Head of caudate nucleus (tissue), 42 donors: ENCODE measurements around the gene IL25.
A peak's percentile ranks its signal among the peaks of the same experiment; 100 is the strongest.

Experiments
- DNase-seq, 42 donors: peaks; one replicate each; pipeline versions ENCODE4 v3.0.0 to v3.0.0-alpha.2; 2020 to 2021; ENCODE audit warnings: mixed read lengths in 7 of 42
- intact Hi-C: fragments of 100-400 bp; cut with DNase I; formaldehyde crosslinking; loops from one replicate; pipeline ENCODE4 v1.15.0; 2022

Gene IL25

GRCh38 chr14:23365036-23365731, 7.4 kb upstream of the IL25 start, which contains the start of gene EFS:
EFS (minus strand) TSS chr14:23365172; CDS start chr14:23365025, 147 bp downstream.
- DNase-seq: peak in 34 of 42 donors; percentile 22 to 85 (median 65)
- intact Hi-C loops: no loop called here

DNA sequence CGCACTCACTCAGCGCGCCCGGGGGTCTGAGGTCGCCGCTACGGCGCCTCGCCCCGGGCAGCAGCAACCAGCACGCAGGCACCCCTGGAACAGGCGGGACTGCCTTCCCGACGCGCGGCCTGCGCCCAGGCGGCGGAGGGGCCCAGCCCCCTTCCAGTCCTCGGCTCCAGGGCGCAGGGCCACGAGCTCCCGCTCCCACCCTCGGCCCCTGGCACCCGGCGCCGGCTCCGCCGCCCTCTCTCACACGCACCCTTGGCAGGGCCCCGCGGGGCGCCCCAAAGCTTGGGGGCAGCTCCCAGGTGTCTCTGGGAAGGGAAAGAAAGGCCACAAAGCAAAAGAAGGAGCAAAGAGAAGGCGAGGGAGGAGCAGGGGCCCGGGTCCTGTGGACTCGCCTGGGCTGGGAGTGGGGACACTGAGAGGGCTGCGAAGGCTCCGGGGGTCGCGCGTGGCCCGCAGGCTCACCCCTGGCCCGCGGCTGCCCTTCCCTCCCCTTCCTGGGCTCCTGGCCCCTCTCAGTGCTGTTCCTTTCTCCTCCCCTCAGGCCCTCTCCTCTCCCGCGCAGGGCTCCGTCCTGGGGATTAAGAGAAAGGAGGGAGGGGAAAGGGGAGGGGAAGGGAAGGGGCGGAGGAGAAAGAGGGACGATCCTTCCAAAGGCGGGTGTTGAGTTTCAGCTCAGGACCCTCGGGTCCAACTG, 6.7 kb upstream of the IL25 start:
- intact Hi-C loops: no loop called here
- DNase-seq: peak in 33 of 42 donors; percentile 9 to 85 (median 61)

DNA sequence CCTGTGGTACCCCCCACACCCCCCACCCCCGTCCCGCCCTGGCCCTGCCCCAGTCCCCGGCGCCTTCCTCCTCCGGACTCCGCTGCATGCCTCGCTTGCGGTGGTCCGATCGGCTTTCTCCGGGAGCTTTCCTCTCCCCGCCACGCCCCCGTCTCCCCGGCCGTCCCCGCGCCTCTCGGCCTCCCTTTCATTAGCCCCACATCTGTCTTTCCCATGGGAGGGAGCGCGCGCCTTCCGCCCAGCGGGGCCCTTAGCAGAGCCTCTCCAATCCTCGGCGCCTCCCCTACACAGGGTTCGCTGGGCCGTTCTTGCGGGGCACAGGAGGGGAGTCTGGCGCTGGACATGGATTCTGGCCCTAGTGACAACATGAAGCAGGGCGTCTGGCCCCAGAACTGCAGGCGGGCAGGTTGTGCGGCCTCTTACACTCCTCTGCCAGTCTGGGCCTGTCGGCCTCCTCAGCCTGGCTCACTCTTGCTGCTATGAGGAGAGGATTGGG, 6.1 kb upstream of the IL25 start:
- intact Hi-C loops: no loop called here
- peak; percentile 57 to 92 (median 79) for DNase-seq

DNA sequence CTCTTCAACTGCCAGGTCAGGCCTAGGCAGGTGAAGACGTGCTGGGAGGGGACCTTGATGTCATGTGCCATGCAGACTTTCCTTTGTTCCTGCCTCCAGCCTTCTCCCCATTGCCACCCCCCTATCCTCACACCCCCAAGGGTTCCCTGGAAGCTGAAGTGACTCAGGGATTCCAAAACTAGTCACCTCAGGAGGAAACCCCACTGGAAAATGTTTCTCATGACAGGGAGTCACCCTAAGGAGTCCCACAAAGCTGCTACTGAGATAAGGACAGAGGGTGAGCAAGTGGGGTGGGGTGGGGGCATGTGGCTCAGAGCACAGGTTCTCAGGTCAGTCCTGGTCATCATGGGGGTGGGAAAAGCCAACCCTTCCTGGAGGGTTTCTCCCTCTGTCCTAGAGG, 2.4 kb upstream of the IL25 start:
- intact Hi-C loops: no loop called here
- DNase-seq: no peak

- intact Hi-C loops: no loop called here
- no peak for DNase-seq
These were observed 744 bp upstream of the IL25 start for GRCh38 chr14:23371865-23372264.

DNA sequence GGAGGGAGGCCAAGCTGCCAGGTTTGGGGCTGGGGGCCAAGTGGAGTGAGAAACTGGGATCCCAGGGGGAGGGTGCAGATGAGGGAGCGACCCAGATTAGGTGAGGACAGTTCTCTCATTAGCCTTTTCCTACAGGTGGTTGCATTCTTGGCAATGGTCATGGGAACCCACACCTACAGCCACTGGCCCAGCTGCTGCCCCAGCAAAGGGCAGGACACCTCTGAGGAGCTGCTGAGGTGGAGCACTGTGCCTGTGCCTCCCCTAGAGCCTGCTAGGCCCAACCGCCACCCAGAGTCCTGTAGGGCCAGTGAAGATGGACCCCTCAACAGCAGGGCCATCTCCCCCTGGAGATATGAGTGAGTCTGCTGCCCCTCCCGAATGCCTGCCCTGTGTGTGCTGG, 432 bp downstream of the IL25 start:
- intact Hi-C loops: no loop called here
- no peak for DNase-seq

DNA sequence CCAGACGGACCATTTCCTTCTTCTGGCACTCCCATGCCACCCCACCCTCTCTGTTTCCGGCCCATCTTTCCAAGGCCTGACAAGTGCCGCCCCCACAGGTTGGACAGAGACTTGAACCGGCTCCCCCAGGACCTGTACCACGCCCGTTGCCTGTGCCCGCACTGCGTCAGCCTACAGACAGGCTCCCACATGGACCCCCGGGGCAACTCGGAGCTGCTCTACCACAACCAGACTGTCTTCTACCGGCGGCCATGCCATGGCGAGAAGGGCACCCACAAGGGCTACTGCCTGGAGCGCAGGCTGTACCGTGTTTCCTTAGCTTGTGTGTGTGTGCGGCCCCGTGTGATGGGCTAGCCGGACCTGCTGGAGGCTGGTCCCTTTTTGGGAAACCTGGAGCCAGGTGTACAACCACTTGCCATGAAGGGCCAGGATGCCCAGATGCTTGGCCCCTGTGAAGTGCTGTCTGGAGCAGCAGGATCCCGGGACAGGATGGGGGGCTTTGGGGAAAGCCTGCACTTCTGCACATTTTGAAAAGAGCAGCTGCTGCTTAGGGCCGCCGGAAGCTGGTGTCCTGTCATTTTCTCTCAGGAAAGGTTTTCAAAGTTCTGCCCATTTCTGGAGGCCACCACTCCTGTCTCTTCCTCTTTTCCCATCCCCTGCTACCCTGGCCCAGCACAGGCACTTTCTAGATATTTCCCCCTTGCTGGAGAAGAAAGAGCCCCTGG, 3.1 kb downstream of the IL25 start:
- intact Hi-C loops: no loop called here
- DNase-seq: peak in 2 of 42 donors; percentile 31 to 50

DNA sequence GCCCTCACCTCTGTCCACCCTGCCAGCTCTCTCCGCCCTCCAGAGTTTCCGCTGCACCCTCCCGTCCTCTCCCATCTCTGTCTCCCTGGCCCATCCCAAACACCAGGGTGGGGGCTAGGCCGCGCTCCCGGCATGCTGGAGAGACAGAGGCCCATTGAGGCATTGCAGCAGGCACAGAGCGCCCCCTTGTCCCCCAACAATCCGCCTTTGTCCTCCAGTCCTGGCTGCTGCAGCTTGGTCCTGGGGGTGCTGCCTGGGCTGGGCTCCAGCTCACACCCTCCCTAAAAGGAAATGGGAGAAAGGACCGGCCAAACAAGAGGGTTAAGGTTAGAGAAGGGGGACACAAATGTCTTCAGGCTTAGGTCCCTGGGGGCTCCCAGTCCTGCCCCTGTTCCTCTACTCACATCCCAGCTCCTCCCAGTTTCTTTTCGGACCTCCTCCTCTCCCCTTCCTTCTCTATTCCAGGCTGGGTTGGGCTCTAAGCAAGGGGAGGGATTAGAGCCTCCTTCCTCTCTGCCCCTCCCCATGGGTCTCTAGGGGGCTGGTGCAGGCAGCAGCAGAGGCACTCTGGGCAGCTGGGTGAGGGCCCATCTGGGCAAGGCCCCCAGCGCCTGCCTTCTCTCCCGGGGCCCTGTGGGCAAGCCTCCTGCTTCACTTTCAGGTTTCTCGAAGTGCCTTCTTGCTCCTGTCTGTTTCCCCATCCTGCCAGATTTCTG, 4.0 kb downstream of the IL25 start, which contains the start of gene CMTM5:
CMTM5 (plus strand) TSS at position 565 of the 716 bp plus-strand sequence. CDS start 206 bp downstream, outside the sequence.
- DNase-seq: peak; percentile 89 to 99 (median 96)
- intact Hi-C loops: no loop called here

DNA sequence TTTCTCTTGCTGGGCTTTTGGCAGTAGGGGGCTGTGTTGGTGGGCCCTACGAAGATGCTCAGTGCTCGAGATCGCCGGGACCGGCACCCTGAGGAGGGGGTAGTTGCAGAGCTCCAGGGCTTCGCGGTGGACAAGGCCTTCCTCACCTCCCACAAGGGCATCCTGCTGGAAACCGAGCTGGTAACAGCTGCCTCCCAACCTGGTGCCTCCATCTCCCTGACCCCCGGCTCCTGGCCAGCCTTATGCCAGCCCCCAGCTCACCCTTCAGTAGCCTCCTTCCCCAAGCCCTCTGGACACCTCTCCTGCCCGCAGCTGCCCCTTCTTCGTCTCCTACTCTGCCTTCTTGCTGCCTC, 4.6 kb downstream of the IL25 start:
- intact Hi-C loops: no loop called here
- peak in 2 of 42 donors; percentile 25 to 47 for DNase-seq

DNA sequence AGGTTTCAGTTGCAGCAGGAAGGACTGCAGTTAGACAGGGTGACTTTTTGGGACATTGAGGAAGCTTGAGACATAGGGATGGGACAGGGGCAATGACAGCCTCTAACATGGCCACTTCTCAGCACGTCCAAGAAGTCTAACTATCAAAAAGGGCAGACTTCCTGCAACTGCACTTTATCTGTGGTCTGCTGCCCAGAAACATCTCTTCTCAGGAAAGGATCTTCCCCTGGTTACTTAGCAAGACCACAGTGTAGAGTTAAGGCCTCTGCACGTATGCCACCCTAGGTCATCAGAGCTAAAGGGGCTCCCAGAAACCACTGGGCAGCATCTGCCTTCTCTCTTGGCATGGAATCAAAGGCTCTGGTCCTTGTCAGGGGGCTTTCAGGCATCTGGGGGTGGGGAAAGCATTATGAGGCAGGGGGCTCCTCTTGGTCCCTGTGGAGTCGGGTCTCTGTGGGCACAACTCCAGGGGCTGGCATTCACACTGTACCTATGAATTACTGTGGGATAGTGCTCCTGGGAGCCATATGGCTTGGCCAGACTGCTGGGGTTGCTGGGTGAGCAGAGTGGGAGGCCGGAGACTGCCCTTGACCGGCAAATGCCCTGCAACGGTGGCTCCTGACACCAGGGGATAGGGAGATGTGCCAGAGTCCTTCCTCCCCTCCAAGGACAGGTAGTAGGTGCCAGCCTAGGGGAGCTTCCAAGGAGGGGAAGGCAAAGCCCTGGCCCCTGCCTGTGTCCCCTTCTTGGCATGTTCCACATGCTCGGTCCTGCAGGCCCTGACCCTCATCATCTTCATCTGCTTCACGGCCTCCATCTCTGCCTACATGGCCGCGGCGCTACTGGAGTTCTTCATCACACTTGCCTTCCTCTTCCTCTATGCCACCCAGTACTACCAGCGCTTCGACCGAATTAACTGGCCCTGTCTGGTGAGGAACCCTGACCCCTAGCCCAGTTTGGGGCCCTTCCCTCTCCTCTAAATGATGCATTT, 5.3 kb downstream of the IL25 start:
- DNase-seq: peak in 2 of 42 donors; percentile 24 to 48
- intact Hi-C loops: no loop called here

DNA sequence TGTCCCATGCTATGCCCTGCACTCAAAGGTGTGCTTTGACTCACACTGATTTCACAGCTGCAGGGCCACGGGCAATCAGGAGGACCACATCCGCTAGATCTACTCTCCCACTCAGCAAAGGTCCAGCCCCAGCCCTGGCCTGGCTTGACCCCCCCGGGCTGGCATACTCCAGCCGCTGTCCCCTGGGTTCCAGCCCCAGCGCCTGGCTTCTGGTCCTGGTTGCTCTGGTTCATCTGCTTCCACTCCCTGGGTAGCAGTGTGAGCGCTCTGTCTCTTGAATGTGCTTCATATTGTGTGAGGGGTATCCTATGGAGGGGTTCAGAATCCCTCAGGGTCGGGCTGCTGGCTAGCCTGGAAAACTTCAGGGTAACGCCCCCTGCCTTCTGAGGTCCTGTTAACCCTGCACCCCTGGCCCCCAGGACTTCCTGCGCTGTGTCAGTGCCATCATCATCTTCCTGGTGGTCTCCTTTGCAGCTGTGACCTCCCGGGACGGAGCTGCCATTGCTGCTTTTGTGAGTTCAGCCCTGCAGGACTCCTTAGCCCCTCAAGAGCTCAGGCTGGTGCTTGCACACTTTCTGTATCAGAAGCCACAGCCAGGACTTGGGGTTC, 6.1 kb downstream of the IL25 start:
- intact Hi-C loops: no loop called here
- DNase-seq: peak in 8 of 42 donors; percentile 9 to 49 (median 32)

GRCh38 chr14:23379366-23380196, 7.0 kb downstream of the IL25 start:
- intact Hi-C loops: loop anchor here (2.0 kb wide), 1 partner anchor 51 kb away; no protein-coding TSS in a partner anchor
- DNase-seq: peak in 35 of 42 donors; percentile 8 to 85 (median 60)

DNA sequence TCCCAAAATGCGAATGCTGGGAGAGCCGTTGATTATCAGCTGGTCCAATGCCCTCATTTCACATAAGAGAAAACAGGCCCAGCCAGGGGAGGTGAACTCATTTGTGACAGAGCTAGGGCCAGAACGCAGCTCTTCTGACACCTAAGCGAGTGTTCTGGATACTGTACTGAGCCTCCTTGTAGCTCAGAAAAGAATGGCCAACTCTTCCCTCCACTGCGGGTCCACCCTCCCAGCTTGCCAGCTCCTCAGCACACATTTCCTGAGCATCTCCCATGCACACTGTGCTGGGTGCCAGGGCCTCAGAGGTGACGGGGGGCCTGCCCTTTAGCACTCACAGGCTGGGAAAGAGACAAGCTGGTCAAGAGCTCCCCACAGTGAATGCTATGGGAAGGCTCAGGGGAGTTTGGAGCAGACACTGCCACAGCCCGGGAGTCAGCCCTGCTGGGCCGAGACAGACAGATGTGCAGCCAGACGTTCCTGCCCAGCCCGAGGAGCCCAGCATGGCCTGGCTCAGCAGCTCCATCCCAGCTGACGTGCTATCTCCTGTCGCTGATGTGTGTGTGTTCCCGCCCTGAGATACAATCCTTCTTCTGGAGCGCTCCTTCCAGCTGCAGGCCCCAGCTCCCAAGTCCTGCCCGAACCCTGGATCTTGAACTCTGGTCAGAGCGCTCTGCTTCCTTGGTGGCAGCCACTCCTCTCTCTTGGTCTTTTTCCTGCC, 7.7 kb downstream of the IL25 start:
- peak in 23 of 42 donors; percentile 10 to 75 (median 45) for DNase-seq
- intact Hi-C loops: loop anchor here (2.0 kb wide), 1 partner anchor 52 kb away; no protein-coding TSS in a partner anchor

GRCh38 chr14:23380976-23381375, 8.4 kb downstream of the IL25 start:
- intact Hi-C loops: loop anchor here (2.0 kb wide), 1 partner anchor 52 kb away; no protein-coding TSS in a partner anchor
- DNase-seq: no peak

DNA sequence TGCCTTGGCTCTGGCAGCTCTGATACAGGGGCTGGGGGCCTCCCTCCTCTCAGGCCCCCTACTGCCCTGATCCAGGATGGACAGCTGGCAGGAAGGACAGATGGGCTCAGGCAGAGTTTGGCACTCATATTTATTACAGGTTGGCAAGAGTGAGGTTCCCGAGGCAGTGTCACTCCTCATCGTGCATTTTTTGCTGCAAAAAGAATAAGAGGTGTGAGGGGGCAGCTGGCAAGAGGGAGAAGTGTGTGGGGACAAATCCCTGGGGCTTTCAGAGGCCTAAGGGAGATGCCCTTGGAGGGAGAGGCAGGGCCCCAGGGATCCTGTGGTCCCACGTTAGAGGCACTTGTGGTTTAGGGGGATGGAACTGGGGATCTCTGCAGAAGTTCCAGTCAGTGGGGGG, 9.3 kb downstream of the IL25 start:
- no peak for DNase-seq
- intact Hi-C loops: loop anchor here (2.0 kb wide), 1 partner anchor 53 kb away; no protein-coding TSS in a partner anchor

DNA sequence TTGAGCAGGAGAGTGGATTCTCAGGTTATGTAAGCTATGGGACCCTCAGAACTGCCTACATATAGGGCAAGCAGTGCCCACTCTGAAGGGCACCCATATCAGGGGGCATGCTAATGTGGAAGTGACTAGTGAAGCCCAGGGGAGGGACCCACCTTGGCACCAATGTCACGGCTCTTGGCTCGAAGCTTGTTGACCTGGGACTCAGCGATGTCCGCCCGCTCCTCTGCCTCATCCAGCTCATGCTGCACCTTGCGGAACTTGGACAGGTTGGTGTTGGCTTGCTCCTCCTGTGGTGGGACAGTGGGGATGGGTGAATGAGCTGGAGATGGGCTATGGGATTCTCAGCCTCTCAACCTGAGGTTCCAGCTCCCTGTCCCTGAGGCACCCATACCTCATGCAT, 9.7 kb downstream of the IL25 start:
- no peak for DNase-seq
- intact Hi-C loops: no loop called here
